GM21515 (cell line): ENCODE measurements around the gene GPRIN2.
"Not testable (repeated sequence)": the region's sequence is repeated elsewhere in the genome, so short reads cannot be mapped to it uniquely, and the experiment has no call there.

Experiments
- ATAC-seq: cut with Tn5 transposase; IDR thresholded peaks from one replicate; pipeline ENCODE4 v1.9.1; 2021; ENCODE audit not compliant: unreplicated experiment

GPRIN2 gene

GRCh38 chr10:46520941-46521340 lies 35.5 kb downstream of the GPRIN2 start:
- ATAC-seq: no peak

- ATAC-seq: no peak
Observed at GRCh38 chr10:46520381-46520780, 36.1 kb downstream of the GPRIN2 start.

GRCh38 chr10:46518028-46518725 lies 38.3 kb downstream of the GPRIN2 start:
- no peak for ATAC-seq

DNA sequence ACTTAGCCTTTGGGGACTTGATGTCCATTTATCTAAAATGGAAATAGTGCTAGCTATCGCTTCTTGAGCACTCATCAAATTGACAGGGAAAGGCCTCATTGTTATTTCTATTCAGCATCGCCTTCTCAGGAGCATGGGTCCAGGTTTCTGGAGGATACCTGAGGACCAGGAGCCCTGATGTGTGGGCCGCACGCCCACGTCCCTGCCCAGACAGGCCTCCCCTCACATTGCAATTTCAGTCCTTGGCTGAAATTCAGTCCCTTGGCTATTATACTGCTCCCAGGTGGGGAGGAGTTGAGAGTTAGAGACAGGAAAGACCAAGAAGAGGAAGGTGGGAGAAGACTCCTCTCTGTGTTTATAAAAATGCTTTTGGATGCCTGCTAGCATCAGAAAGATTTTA lies 38.9 kb downstream of the GPRIN2 start:
- ATAC-seq: no peak

DNA sequence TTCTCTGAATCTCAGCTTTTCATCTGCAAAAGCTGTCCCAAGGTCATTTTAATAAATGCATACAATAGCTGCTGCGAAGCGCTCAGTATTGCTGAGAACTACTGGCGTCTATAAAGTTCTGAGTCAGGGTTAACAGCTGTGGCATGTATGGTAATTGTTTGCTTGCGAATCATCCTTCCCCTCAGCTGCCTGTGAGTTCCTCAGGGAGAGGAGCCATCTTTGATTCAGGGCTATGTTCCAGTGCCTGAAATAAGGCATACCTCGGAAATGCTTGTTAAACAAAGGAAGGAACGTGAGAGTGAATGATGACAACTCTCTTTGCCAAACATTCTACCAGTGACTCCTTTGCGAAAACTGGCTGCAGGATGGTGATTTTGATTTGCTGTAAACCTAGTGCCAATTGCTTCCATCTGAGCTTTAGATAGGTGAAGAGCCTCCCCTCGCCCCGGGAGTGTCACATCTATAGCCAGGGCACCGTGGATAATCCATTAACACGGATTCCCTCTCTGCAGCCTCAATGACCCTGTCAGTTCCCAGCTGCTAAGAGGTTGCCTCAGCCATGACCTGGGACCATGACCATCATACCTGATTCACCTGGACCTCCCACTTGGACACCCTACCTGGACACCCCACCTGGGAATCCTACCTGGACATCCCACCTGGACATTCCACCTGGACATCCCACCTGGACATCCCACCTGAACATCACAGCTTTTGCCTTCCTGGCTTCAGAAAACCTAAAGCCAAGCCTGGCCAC lies 39.6 kb downstream of the GPRIN2 start:
- no peak for ATAC-seq

DNA sequence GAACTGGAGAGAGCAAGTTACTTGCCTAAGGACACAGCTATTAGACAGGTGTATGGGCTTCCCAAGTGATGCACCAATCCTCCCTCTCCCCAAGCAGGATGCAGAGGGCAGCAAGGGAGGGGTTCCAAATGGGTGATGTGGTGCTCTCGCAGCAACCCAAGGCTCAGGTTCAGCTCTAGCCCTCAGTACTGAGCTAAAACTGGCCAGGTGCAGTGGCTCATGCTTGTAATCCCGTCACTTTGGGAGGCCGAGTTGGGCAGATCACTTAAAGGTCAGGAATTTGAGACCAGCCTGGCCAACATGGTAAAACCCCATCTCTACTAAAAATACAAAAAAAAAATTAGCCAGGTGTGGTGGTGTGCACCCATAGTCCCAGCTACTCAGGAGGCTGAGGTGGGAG lies 40.7 kb downstream of the GPRIN2 start:
- ATAC-seq: no peak

- ATAC-seq: no peak
Observed at GRCh38 chr10:46515366-46515765, 41.1 kb downstream of the GPRIN2 start.

GRCh38 chr10:46514899-46515298 lies 41.6 kb downstream of the GPRIN2 start:
- no peak for ATAC-seq

DNA sequence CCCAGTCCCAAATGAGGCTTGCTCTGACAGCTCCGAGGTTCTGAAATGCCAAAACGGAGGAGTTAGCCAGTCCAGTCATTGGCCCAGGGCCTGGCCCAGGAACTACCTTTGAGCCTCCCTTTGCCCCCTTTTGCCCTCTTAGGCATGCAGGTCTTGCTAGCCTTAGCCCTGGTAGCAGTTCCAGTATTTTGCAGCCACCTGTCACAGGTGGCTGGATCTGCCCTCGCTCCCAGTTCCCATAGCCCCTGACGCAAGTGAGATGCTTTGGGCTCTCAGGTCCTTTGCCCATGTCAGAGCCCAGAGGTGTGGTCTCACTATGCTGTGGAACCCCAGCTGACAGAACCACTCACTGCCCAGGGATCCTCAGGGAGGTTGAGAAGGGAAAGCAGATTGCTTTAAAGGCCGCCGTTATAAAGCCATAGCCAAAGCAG lies 42.0 kb downstream of the GPRIN2 start:
- ATAC-seq: no peak

DNA sequence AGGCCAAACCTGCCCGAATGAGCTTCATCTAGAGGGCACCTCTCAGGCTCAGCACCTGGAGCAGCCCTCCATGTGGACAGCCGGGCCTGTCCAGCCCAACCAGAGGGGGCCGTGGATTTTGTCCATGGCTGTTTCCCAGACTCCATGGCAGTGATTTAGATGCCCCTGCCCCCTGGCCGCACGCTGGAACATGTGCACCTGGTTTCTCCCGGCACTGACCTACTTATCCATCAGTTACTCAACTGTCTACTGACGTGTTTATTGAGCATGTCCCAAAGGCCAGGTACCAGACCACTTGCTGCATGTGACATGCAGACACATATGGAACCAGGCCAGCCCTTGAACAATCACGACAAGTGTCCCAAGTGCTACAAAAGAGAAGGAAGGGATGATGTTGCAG lies 43.1 kb downstream of the GPRIN2 start:
- ATAC-seq: not testable (repeated sequence)

GRCh38 chr10:46512725-46513124 lies 43.7 kb downstream of the GPRIN2 start:
- ATAC-seq: not testable (repeated sequence)

- not testable (repeated sequence) for ATAC-seq
Observed at GRCh38 chr10:46512002-46512401, 44.5 kb downstream of the GPRIN2 start.
